HG03460 (cell line): Measurements from ENCODE around the gene RASL10A.
A peak's percentile ranks its signal among the peaks of the same experiment; 100 is the strongest.

ENCODE experiments used
- ATAC-seq: cut with Tn5 transposase; IDR thresholded peaks from one replicate; pipeline ENCODE4 v1.9.1; 2021; ENCODE audit not compliant: unreplicated experiment

RASL10A gene

DNA sequence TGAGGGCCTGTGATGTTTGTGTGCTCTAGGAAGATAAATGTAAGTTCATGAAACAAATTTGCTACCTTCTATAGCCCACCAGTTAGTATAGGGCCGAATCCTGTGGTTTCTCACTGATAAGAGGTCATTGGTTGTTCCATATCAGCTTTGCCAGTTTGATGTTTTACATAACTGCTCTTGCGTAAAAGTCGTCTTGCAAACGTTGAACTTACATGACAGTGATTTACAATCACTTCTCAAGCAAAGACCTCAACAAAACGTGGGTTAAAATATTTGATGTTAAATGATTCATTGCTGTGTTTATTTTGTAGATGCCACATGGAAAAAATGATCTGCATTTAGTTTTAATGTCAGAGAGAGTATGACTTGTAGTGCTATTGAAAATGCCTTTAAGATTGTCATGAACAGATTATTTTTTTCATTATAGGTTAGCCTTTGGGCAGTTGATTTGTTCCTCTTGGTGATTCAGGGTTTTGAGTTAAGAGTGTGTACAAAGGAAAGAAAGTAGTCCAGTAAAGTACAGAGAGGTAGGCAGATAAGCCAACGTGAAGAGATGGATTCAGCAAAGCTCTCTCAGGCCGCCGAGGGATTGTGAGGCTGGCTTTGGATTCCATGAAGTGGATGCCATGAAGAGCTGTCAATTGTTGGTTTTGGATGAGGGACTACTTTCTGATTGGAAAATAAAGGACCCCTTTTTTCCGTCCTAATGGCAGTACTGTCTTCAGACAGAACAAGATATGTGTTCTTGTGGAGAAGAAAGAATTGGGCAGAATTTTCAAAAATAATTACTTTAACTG is 44.8 kb downstream of the RASL10A start:
- ATAC-seq = no peak

DNA sequence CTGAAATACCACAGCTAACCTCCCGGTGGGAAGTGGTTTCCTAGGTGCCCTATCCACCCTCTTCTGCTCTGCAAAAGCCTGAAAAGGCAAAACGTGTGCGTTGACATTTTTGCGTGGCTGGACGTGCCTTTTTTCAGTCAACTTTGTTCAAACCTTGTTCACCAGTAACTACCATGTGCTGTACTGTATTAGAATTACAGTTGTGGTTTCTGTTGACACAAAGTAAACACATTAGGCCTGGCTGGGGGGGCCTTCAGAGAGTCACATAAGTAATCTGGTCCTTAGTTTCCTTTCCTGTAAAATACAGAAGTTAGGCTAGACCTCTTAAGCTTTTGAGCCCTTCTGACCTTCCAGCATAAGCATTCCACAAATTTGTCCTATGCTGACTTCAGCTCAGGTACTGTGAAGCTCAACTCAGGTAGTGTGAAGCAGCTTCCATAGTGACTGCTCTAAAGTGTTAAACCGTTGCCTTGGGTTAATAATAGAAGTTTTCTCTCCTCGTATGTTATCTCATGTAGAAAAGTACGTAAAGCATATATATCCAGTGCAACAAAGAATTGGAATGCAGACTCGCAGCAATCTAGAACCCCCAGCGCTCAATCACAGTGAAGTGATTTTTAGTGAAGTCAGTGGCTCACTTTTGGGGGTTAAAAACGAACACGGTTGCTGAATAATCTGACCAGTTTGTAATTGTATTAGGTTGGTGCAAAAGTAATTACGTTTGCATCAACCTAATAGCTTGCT is 45.6 kb downstream of the RASL10A start:
- ATAC-seq = no peak

DNA sequence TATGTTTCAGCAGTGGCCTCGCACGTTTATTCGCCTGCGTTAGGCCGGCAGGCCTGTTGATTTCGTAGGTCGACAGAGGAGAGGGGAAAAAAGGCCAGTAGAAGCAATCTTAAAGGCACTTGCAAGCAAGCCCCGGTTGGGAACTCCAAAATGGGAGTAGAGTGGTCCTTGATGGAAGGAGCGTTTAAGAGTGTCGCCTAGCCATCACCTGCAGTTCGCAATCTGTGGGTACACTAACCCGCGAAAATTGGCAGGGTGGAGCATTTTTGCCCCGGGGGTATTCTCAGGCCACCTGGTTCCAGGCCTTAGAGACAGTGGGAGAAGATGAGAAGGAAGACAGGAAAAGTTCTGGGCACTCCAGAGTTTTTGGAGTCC is 46.3 kb downstream of the RASL10A start:
- no peak for ATAC-seq

DNA sequence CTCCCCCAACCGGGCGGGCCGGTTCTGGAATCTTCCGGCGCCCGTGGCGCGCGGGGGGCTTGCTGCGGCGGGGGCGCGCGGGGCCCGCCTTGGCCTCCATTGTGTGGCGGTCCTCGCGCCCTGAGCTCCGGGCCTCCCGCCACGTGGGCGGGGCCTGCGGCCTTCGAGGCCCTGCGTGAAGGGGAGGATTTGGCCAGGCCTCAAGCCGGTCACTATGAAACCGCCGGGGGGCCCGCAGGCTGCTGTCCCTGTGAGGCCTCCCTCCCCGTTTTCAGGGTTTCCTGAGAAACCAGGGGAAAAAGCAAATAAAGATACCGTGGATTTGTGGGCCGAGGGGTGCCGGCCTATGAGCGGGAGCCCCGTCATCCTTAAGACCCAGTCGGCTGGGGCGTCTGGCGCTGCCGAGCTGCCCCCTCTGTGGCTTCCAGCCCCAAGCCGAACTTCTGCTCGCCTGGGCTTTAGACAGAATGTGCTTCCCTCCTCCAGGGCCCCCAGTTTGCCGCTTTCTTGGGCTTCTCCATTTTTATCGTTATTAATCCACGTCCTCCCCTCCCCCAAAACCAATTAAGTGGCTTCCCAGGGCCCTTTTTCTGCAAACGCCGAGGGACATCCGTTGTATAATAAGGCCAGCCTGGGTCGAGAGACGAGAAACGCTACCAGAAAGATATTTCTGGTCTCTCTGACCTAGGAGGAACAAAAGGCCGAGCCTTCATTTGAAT is 46.8 kb downstream of the RASL10A start:
- ATAC-seq = peak; percentile 17

DNA sequence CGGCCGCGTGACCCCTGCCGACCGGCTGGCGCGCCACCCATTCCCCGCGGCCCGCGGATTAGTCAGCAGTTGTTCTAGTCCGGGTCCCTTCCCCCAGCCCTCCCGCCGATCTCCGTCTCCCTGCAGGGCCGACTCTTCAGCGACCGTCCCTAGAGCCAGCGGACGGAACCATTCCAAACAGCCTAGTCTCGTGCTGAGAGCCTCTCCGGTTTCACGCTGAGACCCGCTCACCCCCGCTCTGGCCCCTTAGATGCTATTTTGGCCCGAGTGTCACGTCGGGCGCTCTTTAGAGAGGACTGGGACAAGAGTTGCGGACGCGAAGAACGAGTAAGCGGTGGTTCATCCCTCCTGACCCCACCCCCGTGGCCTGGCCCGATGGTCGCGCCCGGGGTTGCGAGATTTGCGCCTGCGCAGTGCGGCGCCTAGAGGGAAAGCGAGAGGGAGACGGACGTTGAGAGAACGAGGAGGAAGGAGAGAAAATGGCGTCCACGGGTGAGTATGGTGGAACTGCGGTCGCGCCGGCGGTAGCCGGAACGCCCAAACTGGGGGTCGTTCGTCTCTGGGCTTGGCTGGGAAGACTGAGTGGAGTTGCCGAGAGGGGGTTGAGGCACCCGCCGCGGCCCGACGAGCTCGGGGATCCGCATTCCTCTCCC is 47.5 kb downstream of the RASL10A start, which contains the start of the genes EWSR1 and RHBDD3:
TSS of gene EWSR1 (plus strand) at position 411 of the 653 bp plus-strand sequence. CDS start at position 480, 69 bp downstream.
TSS of gene RHBDD3 (minus strand) at position 124 of the 653 bp plus-strand sequence. CDS start 2,355 bp downstream, outside the sequence.
- ATAC-seq = peak; percentile 76

DNA sequence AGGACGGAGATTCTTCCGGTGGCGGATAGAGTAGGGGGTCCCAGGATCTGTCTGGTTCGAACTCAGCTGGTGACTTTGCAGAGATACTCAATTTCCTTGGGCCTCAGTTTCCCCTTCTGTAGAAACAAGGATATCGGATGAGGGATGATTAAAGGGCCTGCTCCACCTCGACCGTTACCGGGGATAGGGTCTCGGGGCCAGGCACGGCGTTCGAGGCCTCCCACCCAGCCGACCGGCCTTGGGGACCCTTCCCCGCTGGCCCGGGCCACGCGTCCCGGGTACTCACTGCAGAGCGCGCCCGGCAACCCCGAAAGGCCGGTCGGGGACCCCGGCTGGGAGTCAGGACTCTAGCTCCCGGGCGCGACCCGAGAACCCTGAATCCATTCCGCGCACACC is 48.0 kb downstream of the RASL10A start:
- ATAC-seq = no peak

DNA sequence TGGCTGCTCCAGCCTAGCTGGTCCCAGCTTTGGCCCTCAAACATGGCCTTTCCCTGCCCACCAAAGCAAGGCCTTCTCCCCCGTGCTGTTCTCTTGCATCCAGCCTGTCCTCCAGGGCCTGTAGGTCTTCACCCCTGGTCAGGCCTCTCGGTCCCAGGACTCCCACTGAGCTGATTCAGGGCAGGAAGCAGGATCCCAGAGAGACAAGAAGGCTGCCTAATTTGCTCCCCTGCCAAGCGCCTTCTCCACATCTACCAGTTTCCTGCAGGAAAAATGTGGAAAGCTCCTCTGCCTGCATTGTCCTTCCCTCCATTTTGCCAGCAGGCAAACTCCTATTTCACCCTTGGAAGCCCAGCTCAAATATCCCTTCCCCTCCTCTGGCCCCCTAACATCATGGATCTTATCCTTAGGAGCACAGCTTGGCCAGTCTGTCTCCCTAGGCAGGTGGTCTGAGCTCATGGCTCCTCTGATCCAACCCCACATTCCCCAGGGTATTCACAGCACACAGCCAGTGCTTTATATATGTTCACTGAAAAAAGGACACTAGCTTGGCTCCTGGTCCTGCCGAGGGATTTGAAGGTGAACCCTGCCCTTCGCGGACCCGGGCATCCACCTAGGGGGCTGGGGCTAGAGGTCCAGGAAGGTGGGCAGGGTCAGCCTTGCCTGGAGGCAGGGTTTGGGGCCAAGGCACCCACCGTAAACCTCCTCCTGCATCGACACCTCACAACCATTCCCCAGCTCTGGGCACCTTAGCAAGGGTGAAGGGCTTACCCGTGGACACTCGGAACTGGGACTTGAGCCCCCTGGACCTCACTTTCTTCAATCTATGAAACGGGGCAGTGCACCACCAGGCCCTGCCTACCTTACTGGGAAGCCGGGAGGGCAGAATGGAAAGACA is 48.7 kb downstream of the RASL10A start:
- no peak for ATAC-seq

DNA sequence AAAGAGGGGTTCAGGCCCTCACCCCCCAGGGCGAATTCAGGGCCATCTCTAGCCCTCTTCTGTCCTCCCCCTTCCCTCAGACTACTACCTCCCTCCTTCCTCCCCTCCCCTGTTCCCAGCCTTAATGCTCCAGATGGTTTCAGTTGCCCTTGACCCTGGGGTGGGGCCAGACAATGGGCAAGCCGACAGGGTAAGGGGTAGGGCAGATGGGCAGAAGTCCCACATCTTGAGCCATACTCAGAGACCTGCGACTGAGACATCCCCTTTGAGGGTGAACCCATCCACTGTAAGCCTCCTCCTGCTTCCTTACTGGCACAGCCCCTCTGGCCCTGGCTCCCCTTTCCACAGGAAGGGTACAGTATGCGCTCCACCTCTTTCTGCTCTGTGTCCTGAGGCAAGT is 49.6 kb downstream of the RASL10A start:
- ATAC-seq = no peak

DNA sequence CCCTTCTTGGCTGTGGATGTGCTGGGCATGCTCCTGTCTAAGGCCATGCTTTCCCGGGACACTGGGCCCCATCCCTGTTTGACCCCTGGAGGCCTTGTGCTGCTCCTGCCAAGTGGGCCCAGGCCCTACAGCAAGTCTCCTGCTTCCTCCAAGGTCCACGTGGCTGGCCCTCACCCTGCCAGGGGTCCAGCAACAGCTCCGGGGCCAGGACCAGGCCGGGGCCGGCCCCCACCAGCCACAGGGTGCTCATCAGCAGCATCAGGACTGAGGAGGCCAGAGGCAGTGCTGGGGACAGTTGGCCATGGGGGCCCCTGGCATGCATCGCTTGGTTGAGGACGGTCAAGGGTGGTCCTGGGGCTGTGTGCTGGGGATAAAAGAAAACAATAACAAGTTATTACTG is 50.2 kb downstream of the RASL10A start:
- ATAC-seq = no peak

DNA sequence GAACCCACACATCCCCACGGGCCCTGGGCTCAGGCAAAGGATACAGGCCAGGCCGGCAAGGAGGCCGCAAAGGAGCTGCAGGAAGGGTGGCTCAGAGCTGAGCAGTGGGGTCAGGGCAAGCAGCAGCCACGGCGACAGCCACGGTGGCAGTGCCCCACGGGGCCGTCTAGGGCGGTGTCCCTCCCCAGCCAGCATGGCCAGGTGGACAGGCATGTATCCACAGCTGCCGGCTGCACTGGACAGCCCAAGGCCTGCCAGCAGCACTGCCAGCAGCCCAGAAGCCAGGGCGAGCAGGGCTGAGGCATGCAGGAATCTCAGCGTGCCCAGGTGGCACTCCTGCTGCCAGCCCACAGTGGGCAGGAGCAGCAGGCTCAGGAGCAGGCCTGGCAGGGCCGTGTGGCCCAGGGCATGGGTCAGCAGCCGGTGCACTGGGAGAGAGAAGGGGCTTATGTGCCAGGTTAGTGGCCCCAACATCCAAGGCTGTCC is 51.7 kb downstream of the RASL10A start:
- no peak for ATAC-seq
